Endodermal cell (in vitro differentiated cells): ENCODE data around the gene PSMG3. TPM values are rescaled to one million over a fixed set of nuclear protein-coding genes. Genes with fewer than 3 reads are reported as not detected.

Experiments used
- DNase-seq: peaks from one replicate; pipeline ENCODE4 v3.0.0-alpha.2; 2017
- H3K27ac ChIP-seq: 2 replicates; pipeline ENCODE4 v1.5.1; 2013; ENCODE audit warnings: mild to moderate bottlenecking, low read depth, low read length, moderate library complexity
- H3K27me3 ChIP-seq: 2 replicates; pipeline ENCODE4 v1.6.1; 2013; ENCODE audit warnings: mild to moderate bottlenecking, low read length, moderate library complexity; ENCODE audit not compliant: insufficient read depth, control insufficient read depth, poor library complexity, severe bottlenecking
- H3K36me3 ChIP-seq: 2 replicates; pipeline ENCODE4 v1.7.0; 2013; ENCODE audit warnings: mild to moderate bottlenecking, low read length, moderate library complexity; ENCODE audit not compliant: control insufficient read depth, insufficient read depth
- H3K4me1 ChIP-seq: one replicate; pipeline ENCODE4 v1.7.0; 2013; ENCODE audit warnings: low read length; ENCODE audit not compliant: control insufficient read depth, insufficient read depth
- H3K4me3 ChIP-seq: 2 replicates; pipeline ENCODE4 v1.5.1; 2013; ENCODE audit warnings: mild to moderate bottlenecking, low read length, moderate library complexity
- H3K9ac ChIP-seq: 2 replicates; pipeline ENCODE4 v1.6.1; 2013; ENCODE audit warnings: mild to moderate bottlenecking, low read length, moderate library complexity; ENCODE audit not compliant: poor library complexity, severe bottlenecking; ENCODE audit errors: extremely low read depth
- H3K9me3 ChIP-seq: 2 replicates; pipeline ENCODE4 v1.6.1; 2013; ENCODE audit warnings: mild to moderate bottlenecking, low read length, moderate library complexity; ENCODE audit not compliant: control insufficient read depth
- H3K27ac Mint-ChIP-seq: 2 replicates; pipeline ENCODE4 v1.8.0; 2020; ENCODE audit warnings: mixed read lengths
- H3K27me3 Mint-ChIP-seq: 2 replicates; pipeline ENCODE4 v1.8.0; 2021; ENCODE audit warnings: mild to moderate bottlenecking, mixed read lengths; ENCODE audit not compliant: insufficient read depth
- H3K36me3 Mint-ChIP-seq: 2 replicates; pipeline ENCODE4 v1.8.0; 2020; ENCODE audit warnings: low read depth, mixed read lengths
- H3K4me1 Mint-ChIP-seq: 2 replicates; pipeline ENCODE4 v1.8.0; 2020; ENCODE audit warnings: mixed read lengths
- H3K4me3 Mint-ChIP-seq: 2 replicates; pipeline ENCODE4 v1.8.0; 2020; ENCODE audit warnings: mild to moderate bottlenecking, moderate library complexity, mixed read lengths
- H3K9me3 Mint-ChIP-seq: 2 replicates; pipeline ENCODE4 v1.8.0; 2020; ENCODE audit warnings: mild to moderate bottlenecking, mixed read lengths
- CTCF ChIP-seq: fragments of 200-600 bp; sonication (generic); conservative IDR thresholded peaks from 2 replicates; pipeline ENCODE4 v1.5.0; 2021; ENCODE audit warnings: antibody characterized with exemption, mild to moderate bottlenecking
- WGBS, 2 experiments: methylation state at CpG; one replicate each; pipeline versions ENCODE4 v1.1.5 to v1.1.7; 2013; ENCODE audit warnings: missing lambda C conversion rate in 2 of 2, mixed read lengths in 1 of 2; ENCODE audit not compliant: insufficient coverage in 1 of 2, insufficient read length in 1 of 2; 5-methylcytosine and 5-hydroxymethylcytosine counted together
- total RNA-seq, 2 donors: library from RNA; stranded (reverse); fragmentation: NEBNext Ultra II Directional in 1 of 2; extraction: Animal tissue kit (Norgen Biotek cat#: 25700) in 1 of 2; gene quantifications; 2 replicates in 1 of 2; 3 replicates in 1 of 2; pipeline ENCODE4 v1.2.1, GENCODE V29; 2021

PSMG3 gene
- total RNA-seq, 2 donors from 2014 or later, result 30.1 to 44.3 TPM

- H3K27ac ChIP-seq, result peak overlapping the region; percentile 38
- H3K9me3 Mint-ChIP-seq, result no peaks in the 10 kb centered on the region
- 91 to 93% methylated on average over 29 to 38 of the region's 38 CpGs for WGBS, 2 experiments
Observed at GRCh38 chr7:1542841-1543747, 26.7 kb downstream of the PSMG3 start.

GRCh38 chr7:1542329-1542728 is 27.5 kb downstream of the PSMG3 start:
- WGBS, 2 experiments, result 94 to 96% methylated on average over 16 to 21 of the region's 21 CpGs
- no peak overlapping the region for H3K4me3 Mint-ChIP-seq

More at GRCh38 chr7:1542841-1543747, 26.7 kb downstream of the PSMG3 start:
- H3K9me3 ChIP-seq, result no peaks in the 10 kb centered on the region
- H3K36me3 ChIP-seq, result no peaks in the 10 kb centered on the region
- H3K4me1 Mint-ChIP-seq, result no peaks in the 10 kb centered on the region
- no peak for TF ChIP-seq CTCF
- H3K4me1 ChIP-seq, result no peaks in the 10 kb centered on the region
- H3K27ac Mint-ChIP-seq, result no peak overlapping the region
- H3K27me3 Mint-ChIP-seq, result no peaks in the 10 kb centered on the region
- H3K27me3 ChIP-seq, result no peaks in the 10 kb centered on the region
- no peak overlapping the region for H3K4me3 ChIP-seq
- H3K9ac ChIP-seq, result no peak overlapping the region
- no peak overlapping the region for H3K4me3 Mint-ChIP-seq
- peaks cover 2% of the 10 kb centered on the region for H3K36me3 Mint-ChIP-seq
- peak; percentile 43 for DNase-seq

More at GRCh38 chr7:1542329-1542728, 27.5 kb downstream of the PSMG3 start:
- Mint-ChIP-seq H3K36me3 (peaks cover 2% of the 10 kb centered on the region), H3K4me1 (peaks cover 2% of the 10 kb centered on the region), H3K9me3 (no peaks in the 10 kb centered on the region), H3K27me3 (no peaks in the 10 kb centered on the region), H3K27ac (no peak overlapping the region)
- H3K27me3 ChIP-seq, result no peaks in the 10 kb centered on the region
- H3K4me1 ChIP-seq, result peaks cover 5% of the 10 kb centered on the region
- H3K36me3 ChIP-seq, result no peaks in the 10 kb centered on the region
- H3K27ac ChIP-seq, result no peak overlapping the region
- no peak for TF ChIP-seq CTCF
- H3K4me3 ChIP-seq, result no peak overlapping the region
- DNase-seq, result no peak
- H3K9ac ChIP-seq, result no peak overlapping the region
- H3K9me3 ChIP-seq, result no peaks in the 10 kb centered on the region
